A549 (cell line): ENCODE results near the gene INTS4.
"Not testable (repeated sequence)": the region's sequence is repeated elsewhere in the genome, so short reads cannot be mapped to it uniquely, and the experiment has no call there.

Source experiments
- CHD2 ChIP-seq: fragments of 150-350 bp; IDR thresholded peaks from 2 replicates; pipeline ENCODE4 v1.6.1; 2014; ENCODE audit warnings: low read length; ENCODE audit not compliant: partially characterized antibody
- POLR2A ChIP-seq: IDR thresholded peaks from 2 replicates; pipeline ENCODE4 v1.6.1; 2012; ENCODE audit warnings: mild to moderate bottlenecking, low read length
- REST ChIP-seq: fragments of 200-600 bp; sonication (generic); IDR thresholded peaks from 2 replicates; pipeline ENCODE4 v1.6.1; 2016; ENCODE audit warnings: antibody characterized with exemption, mild to moderate bottlenecking, moderate library complexity
- USF2 ChIP-seq: fragments of 450-650 bp; IDR thresholded peaks from 2 replicates; pipeline ENCODE4 v1.6.1; 2014; ENCODE audit warnings: antibody characterized with exemption
- TF ChIP-seq, protein P1 (sequence below): fragments of >200 bp; sonication (Bioruptor Twin); formaldehyde crosslinking; IDR thresholded peaks from 3 replicates; pipeline ENCODE4 v1.5.1; 2016

DNA sequence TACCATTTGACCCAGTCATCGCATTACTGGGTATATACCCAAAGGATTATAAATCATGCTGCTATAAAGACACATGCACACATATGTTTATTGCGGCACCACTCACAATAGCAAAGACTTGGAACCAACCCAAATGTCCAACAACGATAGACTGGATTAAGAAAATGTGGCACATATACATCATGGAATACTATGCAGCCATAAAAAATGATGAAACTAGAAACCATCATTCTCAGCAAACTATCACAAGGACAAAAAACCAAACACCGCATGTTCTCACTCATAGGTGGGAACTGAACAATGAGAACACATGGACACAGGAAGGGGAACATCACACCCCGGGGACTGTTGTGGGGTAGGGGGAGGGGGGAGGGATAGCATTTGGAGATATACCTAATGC is 105.4 kb downstream of the INTS4 start:
- not testable (repeated sequence) for TF ChIP-seq CHD2, REST, USF2, POLR2A
- TF ChIP-seq, protein P1, sequence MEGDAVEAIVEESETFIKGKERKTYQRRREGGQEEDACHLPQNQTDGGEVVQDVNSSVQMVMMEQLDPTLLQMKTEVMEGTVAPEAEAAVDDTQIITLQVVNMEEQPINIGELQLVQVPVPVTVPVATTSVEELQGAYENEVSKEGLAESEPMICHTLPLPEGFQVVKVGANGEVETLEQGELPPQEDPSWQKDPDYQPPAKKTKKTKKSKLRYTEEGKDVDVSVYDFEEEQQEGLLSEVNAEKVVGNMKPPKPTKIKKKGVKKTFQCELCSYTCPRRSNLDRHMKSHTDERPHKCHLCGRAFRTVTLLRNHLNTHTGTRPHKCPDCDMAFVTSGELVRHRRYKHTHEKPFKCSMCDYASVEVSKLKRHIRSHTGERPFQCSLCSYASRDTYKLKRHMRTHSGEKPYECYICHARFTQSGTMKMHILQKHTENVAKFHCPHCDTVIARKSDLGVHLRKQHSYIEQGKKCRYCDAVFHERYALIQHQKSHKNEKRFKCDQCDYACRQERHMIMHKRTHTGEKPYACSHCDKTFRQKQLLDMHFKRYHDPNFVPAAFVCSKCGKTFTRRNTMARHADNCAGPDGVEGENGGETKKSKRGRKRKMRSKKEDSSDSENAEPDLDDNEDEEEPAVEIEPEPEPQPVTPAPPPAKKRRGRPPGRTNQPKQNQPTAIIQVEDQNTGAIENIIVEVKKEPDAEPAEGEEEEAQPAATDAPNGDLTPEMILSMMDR: not testable (repeated sequence)
